Epithelial cell of proximal tubule (primary cell): ENCODE measurements around the gene ADAP1. TPM values are rescaled to one million over a fixed set of nuclear protein-coding genes. Genes with fewer than 3 reads are reported as not detected.
"Not testable (repeated sequence)": the region's sequence is repeated elsewhere in the genome, so short reads cannot be mapped to it uniquely, and the experiment has no call there.

ENCODE experiments used
- DNase-seq: peaks from one replicate; pipeline ENCODE4 v3.0.0-alpha.2; 2011; ENCODE audit warnings: low read depth
- H3K4me3 ChIP-seq: 2 replicates; pipeline ENCODE4 v1.5.1; 2011; ENCODE audit warnings: low read depth, mild to moderate bottlenecking, low read length
- total RNA-seq: library from RNA; depleted of rRNA; stranded (reverse); fragments of >200 nt; gene quantifications from 2 replicates; pipeline ENCODE4 v1.2.3, GENCODE V29; 2015
- TF ChIP-seq, protein P1 (sequence below): conservative IDR thresholded peaks from 2 replicates; pipeline ENCODE4 v1.5.1; 2012; ENCODE audit warnings: low read depth, mild to moderate bottlenecking, low read length

Gene ADAP1, protein sequence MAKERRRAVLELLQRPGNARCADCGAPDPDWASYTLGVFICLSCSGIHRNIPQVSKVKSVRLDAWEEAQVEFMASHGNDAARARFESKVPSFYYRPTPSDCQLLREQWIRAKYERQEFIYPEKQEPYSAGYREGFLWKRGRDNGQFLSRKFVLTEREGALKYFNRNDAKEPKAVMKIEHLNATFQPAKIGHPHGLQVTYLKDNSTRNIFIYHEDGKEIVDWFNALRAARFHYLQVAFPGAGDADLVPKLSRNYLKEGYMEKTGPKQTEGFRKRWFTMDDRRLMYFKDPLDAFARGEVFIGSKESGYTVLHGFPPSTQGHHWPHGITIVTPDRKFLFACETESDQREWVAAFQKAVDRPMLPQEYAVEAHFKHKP
- total RNA-seq = 3.9 and 7.2 TPM in 2 replicates

DNA sequence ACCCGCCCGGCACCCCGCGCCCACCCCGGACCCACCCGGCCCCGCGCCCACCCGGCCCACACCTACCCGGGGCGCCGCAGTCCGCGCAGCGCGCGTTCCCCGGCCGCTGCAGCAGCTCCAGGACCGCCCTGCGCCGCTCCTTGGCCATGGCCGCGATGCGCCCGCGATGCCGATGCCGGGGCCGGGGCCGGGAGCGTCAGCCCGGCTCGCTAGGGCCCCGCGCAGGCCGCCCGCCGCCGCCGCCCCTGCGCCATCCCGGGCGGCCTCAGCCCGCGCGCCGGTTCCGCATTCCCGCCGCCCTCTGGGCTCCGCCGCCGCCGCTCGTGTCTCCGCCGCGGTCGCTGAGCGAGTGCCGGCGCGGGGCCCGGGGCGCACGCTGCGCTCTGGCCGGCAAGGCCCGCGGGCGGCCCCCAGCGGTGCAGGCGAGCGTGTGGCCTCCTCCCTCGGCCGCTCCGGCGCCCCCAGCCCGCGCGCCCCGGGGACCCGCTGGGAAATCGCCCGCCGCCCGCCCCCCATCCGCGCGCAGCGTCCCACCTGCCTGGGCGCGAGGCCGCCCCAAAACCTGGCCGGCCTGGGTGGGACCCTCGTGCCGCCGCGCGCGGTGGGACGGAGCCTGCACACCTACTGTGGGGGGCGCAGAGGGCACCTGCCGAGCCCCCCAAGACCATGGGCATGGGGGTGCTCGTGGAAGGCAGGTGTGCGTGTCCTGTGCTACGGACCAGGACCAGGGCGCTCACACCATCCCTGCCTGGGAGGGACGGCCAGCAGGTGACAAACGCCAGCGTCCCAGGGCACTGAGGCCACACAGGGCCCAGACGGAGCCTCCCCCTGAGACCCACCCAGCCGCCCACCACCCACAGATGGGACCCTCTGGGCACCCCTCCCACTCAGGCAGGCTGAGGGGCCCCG lies at the start of gene ADAP1:
TSS of gene ADAP1 (minus strand) at position 351 of the 909 bp plus-strand sequence. CDS start at position 148, 203 bp downstream.
- TF ChIP-seq, protein P1, sequence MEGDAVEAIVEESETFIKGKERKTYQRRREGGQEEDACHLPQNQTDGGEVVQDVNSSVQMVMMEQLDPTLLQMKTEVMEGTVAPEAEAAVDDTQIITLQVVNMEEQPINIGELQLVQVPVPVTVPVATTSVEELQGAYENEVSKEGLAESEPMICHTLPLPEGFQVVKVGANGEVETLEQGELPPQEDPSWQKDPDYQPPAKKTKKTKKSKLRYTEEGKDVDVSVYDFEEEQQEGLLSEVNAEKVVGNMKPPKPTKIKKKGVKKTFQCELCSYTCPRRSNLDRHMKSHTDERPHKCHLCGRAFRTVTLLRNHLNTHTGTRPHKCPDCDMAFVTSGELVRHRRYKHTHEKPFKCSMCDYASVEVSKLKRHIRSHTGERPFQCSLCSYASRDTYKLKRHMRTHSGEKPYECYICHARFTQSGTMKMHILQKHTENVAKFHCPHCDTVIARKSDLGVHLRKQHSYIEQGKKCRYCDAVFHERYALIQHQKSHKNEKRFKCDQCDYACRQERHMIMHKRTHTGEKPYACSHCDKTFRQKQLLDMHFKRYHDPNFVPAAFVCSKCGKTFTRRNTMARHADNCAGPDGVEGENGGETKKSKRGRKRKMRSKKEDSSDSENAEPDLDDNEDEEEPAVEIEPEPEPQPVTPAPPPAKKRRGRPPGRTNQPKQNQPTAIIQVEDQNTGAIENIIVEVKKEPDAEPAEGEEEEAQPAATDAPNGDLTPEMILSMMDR = peak; percentile 12
- H3K4me3 ChIP-seq = peak within 1 kb of the TSS; percentile 42
- DNase-seq = no peak

DNA sequence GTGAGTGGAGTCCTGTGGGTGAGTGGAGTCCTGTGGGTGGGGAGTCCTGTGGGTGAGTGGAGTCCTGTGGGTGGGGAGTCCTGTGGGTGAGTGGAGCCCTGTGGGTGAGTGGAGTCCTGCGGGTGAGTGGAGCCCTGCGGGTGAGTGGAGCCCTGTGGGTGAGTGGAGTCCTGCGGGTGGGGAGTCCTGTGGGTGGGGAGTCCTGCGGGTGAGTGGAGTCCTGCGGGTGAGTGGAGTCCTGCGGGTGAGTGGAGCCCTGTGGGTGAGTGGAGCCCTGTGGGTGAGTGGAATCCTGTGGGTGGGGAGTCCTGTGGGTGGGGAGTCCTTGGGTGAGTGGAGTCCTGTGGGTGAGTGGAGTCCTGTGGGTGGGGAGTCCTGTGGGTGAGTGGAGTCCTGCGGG lies 48.0 kb upstream of the ADAP1 start:
- not testable (repeated sequence) for H3K4me3 ChIP-seq, DNase-seq

DNA sequence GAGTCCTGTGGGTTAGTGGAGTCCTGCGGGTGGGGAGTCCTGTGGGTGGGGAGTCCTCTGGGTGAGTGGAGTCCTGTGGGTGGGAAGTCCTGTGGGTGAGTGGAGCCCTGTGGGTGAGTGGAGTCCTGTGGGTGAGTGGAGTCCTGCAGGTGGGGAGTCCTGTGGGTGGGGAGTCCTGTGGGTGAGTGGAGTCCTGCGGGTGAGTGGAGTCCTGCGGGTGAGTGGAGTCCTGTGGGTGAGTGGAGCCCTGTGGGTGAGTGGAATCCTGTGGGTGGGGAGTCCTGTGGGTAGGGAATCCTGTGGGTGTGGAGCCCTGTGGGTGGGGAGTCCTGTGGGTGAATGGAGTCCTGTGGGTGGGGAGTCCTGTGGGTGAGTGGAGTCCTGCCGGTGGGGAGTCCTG lies 47.5 kb upstream of the ADAP1 start:
- DNase-seq, H3K4me3 ChIP-seq: not testable (repeated sequence)

DNA sequence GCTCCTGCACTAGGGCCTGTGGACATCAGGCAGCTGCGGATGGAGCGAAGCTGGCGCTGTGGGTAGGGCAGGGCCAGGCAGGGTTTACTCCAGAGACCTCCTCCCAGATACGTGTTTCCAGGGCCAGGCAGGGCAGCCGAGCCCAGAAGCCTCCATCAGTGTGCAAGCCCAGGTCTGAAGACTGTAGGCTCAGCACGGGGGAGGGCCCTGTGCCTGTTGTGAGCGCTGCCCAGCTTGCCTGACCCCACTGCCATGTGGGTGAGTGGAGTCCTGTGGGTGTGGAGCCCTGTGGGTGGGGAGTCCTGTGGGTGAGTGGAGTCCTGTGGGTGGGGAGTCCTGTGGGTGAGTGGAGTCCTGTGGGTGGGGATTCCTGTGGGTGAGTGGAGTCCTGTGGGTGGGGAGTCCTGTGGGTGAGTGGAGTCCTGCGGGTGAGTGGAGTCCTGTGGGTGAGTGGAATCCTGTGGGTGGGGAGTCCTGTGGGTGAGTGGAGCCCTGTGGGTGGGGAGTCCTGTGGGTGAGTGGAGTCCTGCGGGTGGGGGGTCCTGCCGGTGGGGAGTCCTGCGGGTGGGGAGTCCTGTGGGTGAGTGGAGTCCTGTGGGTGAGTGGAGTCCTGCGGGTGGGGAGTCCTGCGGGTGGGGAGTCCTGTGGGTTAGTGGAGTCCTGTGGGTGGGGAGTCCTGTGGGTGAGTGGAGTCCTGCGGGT lies 46.7 kb upstream of the ADAP1 start:
- H3K4me3 ChIP-seq, DNase-seq: not testable (repeated sequence)

DNA sequence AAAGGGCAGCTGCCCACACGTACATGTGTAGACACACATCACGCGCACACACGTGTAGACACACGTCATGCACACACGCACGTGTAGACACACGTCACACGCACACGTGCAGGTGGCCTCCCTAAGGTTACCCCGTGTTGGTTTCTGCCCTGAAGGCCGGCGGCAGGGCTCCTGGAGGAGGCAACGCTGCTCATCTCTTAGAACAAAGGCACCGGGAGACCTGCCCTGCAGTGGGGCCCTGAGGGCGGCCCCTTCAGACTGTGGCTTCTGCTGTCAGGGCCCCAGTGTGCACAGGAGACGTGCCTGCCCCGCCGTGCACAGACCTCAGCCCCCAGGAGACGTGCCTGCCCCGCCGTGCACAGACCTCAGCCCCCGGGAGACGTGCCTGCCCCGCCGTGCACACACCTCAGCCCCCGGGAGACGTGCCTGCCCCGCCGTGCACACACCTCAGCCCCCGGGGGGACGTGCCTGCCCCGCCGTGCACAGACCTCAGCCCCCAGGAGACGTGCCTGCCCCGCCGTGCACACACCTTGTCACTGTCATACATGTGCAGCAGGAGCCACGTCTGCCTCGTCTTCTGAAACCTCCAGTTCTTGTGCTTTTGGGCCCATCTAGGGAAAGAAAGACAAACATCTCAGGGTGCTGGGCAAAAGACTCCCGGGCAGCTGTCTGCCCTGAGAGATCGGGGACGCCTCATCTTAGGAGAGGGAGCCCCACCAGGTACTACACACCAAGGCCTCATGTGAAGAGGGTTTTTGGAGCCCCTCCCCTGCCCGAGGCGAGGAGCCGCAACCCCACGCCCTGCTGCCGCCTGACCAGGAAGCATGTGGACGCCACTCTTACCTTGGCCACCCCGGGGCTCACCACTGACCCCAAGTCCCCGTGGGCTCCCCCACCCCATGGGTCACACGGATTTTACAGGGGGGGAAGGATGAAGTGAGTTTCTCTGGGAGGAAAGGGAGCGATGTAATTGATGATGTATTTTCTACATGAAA lies 45.8 kb upstream of the ADAP1 start:
- H3K4me3 ChIP-seq = no peak overlapping the region
- no peak for DNase-seq
- TF ChIP-seq, protein P1 = no peak

DNA sequence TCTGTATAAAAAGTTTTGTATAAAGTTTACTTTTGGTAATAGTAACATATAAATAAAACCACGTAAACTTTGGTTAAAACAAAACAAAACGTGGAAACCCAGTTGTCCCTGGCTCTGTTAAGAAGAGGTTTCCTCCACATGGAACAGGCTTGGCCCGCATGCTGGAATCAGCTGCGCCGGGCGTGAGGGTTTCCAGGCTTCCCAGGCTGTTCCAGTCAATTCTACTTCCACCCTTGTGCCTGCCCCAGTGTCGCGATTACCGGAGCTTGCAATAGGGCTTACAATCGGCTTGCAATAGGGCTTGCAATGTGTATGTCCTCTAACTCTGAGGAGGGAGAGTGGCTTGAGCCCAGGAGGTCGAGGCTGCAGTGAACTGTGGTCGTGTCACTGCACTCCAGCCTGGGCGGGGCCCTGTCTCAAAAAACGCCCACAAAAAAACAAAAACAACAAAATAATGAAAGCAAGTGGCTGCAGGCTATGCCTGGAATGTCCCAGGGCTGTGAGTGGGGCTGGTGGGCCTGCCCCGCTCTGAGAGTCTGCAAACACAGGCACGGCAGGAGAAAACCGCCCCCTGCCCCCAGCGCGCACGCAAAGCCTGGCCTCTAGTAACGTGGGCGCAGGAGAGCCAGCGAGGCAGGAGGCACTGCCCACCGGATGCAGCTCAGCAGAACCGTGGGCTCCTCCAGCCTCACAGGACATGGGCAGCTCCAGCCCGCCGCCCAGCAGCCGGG lies 44.8 kb upstream of the ADAP1 start:
- no peak for DNase-seq
- TF ChIP-seq, protein P1 = no peak
- H3K4me3 ChIP-seq = no peak overlapping the region

DNA sequence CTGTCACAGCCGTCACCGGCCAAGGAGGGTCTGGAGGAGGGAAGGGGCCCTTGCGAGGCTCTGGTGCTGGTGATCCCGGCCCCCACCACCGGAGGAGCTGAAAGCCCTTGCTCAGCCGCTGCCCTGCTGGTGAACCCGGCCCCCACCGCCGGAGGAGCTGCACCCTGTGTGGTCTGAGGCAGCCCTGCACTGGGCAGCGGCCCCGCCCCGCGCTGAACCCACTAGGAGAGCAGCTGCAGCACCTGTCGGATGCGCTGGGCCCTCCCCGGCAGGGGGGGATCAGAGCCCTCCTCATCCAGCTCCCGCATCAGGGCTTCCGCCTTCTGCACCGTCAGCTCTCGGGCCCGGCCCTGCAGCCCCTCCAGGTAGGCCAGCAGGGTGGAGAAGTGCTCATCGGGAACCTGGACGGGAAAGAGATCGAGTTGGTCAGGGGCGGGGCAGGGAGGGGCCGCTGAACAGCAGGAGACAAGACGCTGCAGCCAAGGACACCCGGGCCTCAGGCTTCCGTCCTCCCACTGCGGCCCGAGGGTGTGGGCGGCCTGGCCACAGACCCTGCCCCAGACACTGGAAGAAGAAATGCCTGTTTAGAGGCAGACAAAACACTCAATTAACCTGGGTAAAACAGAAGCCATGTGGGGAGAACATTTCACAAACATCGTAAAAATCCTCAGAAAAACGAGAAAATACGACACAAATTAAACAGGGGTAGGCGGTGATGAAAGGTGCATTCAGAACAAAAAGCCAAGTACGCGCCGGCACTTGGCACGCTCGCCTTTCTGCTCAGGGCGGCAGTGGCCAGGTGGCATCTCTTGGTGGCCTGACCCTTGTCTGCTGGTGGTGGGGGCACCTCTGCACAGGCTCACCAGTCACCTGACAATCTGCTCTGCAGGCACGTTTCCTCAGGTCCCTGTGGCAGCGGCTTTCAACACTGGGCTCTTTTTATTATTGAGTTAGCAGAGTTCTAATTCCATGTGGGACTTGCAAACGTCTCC lies 43.2 kb upstream of the ADAP1 start:
- no peak overlapping the region for H3K4me3 ChIP-seq
- DNase-seq = no peak
- TF ChIP-seq, protein P1 = no peak
